ENCODE measurements around the gene TTBK2.
A peak's percentile ranks its signal among the peaks of the same experiment; 100 is the strongest.
"Not testable (repeated sequence)": the region's sequence is repeated elsewhere in the genome, so short reads cannot be mapped to it uniquely, and the experiment has no call there.

TTBK2 gene

DNA sequence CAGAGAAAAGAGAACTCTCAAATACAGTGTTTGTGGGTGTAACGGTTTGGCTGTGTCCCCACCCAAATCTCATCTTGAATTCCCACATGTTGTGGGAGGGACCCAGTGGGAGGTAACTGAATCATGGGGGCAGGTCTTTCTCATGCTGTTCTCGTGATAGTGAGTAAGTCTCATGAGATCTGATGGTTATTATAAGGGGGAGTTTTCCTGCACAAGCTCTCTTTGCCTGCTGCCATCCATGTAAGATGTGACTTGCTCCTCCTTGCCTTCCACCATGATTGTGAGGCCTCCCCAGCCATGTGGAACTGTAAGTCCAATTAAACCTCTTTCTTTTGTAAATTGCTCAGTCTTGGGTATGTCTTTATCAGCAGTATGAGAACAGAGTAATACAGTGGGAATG, 158.8 kb downstream of the TTBK2 start:
- not testable (repeated sequence) for DNase-seq (ENCODE audit: low read depth)

GRCh38 chr15:42760759-42761158, 159.8 kb downstream of the TTBK2 start:
- no peak for DNase-seq (ENCODE audit: low read depth)

DNA sequence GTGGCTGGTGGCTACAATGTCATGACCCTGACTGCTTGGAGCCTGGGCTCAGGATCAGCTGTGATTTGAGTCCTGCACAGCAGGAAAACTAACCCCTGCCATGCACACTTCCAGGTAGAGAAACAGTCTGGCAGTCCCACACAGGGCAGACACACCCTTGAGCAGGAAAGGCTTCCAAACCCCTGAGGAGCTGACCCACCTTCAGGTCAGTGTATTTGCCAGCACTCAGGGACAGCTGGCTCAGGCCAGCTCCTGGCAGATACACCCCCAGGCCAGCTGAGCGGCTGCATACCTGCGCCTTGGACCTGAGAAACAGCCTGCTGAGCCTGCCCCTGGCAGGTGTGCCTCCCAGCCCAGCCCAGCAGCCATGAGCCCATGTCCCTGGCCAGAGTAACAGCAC, 161.5 kb downstream of the TTBK2 start:
- no peak for DNase-seq (ENCODE audit: low read depth)

DNA sequence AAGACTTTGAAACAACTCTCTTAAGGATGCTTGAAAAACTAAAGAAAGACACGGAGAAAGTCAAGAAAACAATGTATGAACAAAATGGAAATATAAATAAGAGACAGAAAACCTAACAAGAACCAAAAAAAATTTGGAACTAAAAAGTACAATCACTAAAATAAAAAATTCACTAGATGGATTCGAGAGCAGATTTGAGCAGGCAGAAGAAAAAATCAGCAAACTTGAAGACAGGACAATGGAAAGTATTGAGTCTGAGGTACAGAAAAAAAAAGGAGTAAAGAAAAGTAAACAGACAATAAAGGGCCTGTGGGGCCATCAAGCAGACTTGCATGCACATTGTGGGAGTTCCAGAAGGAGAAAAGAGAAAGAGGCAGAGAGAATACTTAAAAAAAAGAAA, 170.3 kb downstream of the TTBK2 start:
- DNase-seq (ENCODE audit: low read depth): no peak

GRCh38 chr15:42749266-42749665, 171.3 kb downstream of the TTBK2 start:
- DNase-seq (ENCODE audit: low read depth): no peak

DNA sequence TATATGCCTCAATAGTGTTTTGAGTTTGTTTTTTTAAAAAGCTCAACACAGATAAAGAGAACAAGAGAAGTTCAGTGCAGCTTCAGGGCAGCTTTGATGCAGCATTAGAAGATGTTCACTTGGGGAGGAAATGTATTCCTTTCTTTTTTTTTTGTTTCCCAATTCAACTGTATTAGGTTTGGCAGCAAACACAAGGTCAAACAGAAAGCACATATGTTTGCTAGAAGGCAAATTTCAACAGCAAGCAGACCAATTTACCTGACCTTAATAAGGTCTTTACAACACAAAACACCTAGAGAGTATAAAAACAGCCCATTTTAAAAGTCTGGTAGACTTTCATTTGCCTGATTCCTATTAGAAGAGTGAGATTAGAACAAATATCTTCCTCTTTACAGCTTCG, 176.4 kb downstream of the TTBK2 start:
- DNase-seq (ENCODE audit: low read depth): no peak

DNA sequence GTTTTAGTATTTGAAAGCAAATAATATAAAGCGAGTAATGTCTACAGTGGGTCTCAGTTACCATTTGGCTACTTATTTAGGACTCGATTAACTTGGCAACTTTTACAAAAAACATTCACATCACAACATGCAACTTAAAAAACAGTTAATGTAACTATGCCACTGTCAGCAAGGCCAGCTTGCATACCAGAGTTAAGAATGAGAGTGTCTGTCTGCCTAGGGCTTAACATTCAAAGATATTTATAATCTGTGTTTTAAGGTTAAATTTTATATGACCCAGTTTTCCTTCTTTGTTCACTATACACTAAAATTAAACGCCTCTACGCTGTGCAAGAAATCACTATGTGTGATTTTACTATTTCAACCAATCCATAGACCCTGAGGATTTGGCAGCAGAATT, 178.4 kb downstream of the TTBK2 start:
- DNase-seq (ENCODE audit: low read depth): no peak

DNA sequence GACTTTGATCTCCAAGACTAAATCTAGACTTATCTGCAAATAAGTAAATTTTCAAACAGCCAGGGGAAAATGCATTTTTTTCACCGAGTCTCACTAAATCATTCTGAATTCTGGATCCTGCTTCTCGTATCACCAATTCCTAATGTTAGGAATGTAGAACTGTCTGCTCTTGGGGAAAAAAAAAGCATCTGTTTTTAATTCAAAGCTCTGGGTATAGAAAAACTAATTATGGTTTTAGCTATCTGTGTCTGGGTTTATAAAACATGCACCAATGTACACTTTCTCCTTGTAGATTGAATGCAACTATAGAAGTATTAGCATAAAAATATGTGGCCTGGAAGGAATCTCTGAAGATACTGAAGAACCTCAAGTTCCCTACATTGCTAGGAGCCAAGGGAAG, 178.9 kb downstream of the TTBK2 start:
- DNase-seq (ENCODE audit: low read depth): no peak

DNA sequence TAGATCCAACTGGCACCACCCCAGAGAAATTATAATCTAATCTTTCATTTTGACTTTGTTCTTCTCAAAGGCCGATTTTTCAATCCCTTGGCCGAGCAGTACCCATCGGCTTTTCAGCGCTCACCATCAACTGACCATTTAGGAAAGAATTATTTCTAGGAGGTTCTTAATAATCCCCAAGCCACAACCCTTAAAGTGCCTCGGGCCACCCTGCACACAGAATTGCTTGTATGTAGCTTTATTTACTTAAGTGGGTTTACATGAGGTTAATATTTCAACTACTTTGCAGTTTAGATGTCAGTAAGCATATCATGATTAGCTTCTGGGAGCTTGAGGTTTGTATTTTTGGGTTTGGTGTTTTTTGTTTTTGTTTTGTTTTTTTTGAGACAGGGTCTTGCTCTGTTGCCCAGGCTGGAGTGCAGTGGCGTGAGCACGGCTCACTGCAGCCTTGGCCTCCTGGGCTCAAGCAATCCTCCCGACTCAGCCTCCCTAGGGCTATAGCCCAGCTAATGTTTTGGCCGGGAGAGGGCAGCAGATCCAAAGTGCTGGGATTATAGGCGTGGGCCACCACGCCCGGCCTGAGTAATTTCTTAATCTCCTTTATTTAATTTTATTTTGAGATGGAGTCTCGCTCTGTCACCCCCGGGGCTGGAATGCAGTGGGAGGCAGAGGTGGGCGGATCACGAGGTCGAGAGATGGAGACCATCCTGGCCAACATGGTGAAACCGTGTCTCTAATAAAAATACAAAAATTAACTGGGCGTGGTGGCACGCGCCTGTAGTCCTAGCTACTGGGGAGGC, 182.8 kb downstream of the TTBK2 start:
- DNase-seq (ENCODE audit: low read depth): no peak

- DNase-seq (ENCODE audit: low read depth): peak; percentile 88
Observed at GRCh38 chr15:42736793-42737528, 183.6 kb downstream of the TTBK2 start, which contains the start of gene CDAN1. Gene CDAN1 (minus strand): TSS chr15:42737128. CDS start chr15:42737102, 26 bp downstream.

GRCh38 chr15:42736178-42736792, 184.3 kb downstream of the TTBK2 start:
- no peak for DNase-seq (ENCODE audit: low read depth)

GRCh38 chr15:42735382-42736165, 185.0 kb downstream of the TTBK2 start:
- no peak for DNase-seq (ENCODE audit: low read depth)

- no peak for DNase-seq (ENCODE audit: low read depth)
Observed at GRCh38 chr15:42734076-42734672, 186.4 kb downstream of the TTBK2 start.

GRCh38 chr15:42733027-42733426, 187.6 kb downstream of the TTBK2 start:
- no peak for DNase-seq (ENCODE audit: low read depth)

GRCh38 chr15:42732095-42732827, 188.3 kb downstream of the TTBK2 start:
- DNase-seq (ENCODE audit: low read depth): no peak

DNA sequence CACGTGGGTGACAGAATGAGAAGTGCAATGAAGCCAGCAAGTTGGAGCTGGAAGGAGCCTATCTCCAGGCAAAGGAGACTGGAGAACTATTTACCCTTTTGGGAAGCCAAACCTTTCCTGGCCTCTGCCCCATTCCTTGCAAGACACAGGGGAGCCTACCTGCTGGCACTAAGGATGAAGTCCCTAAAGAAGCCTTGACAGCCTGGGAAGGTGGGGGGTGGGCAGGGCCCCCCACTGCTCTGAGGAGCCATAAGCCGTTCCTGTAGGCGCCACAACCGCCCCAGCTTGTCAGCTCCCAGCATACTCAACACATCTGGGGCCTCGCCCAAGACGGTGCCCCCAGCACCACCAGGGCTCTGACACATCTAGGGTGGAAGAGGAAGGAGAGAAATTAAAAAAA, 189.1 kb downstream of the TTBK2 start:
- DNase-seq (ENCODE audit: low read depth): no peak

GRCh38 chr15:42730536-42730935, 190.0 kb downstream of the TTBK2 start:
- no peak for DNase-seq (ENCODE audit: low read depth)

- no peak for DNase-seq (ENCODE audit: low read depth)
Observed at GRCh38 chr15:42730135-42730534, 190.4 kb downstream of the TTBK2 start.

- no peak for DNase-seq (ENCODE audit: low read depth)
Observed at GRCh38 chr15:42729409-42729808, 191.2 kb downstream of the TTBK2 start.

GRCh38 chr15:42728972-42729371, 191.6 kb downstream of the TTBK2 start:
- no peak for DNase-seq (ENCODE audit: low read depth)

- no peak for DNase-seq (ENCODE audit: low read depth)
Observed at GRCh38 chr15:42728560-42728959, 192.0 kb downstream of the TTBK2 start.
